GM19099 (cell line): ENCODE measurements around the gene PGGT1B.

Experiments
- POLR2A ChIP-seq: IDR thresholded peaks from 3 replicates; pipeline ENCODE4 v1.6.1; 2011; ENCODE audit warnings: low read depth; ENCODE audit not compliant: insufficient read length; ENCODE audit errors: extremely low read depth

PGGT1B gene

DNA sequence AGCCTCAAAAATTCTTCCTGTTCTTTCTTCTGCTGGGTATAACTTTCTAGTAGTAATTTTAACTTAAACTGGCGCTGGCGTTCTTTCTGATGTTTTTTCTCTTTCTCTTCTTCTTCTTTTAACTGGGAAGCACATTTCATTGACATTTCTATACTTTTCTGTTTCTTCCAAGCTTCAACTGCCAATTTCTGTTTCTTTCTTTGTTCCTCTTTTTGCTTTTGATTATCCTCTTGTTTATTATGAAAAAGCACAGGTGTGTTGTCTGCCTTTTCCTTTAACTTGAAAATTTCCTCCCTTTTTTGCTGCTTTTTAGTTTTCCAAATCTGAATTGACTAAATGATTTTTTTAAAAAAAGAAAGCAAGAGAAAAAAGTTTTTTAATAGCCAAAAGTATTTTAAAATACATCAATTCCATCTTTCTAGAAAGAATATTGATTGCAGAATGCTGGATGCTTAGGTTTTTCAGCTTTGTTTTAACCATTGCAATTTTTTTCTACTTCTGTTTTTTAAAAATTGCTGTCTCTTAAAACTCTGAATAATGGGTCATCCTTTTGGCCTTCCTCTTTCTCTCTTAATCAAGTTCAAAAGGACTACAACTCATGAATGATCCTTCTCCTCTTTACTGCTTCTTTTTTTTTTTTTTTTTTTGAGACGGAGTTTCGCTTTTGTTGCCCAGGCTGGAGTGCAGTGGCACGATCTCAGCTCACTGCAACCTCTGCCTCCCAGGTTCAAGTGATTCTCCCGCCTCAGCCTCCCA, 8.8 kb upstream of the PGGT1B start:
- TF ChIP-seq POLR2A, result no peak

- no peak for TF ChIP-seq POLR2A
Observed at GRCh38 chr5:115267617-115268016, 4.9 kb upstream of the PGGT1B start.

- TF ChIP-seq POLR2A, result no peak
Observed at GRCh38 chr5:115265220-115265619, 2.5 kb upstream of the PGGT1B start.

DNA sequence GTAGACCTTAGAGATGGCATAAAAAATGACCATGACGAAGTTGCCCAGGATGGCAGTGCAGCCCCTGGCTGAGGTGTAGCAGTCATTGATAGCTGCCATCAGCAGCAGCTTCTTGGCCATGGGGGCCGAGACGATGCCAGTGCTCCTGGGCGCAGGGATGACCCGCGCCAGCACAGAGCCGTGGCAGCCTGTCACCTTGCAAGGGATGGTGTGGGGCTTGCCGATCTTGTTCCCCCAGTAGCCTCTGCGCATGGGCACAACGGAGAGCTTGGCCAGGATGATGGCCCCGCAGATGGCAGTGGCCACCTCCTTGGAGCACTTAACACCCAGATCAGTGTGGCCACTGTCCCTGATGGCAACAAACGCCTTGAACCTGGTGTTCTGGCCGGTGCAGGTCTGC, 2.1 kb upstream of the PGGT1B start:
- TF ChIP-seq POLR2A, result no peak

- TF ChIP-seq POLR2A, result no peak
Observed at GRCh38 chr5:115263078-115263380, 352 bp upstream of the PGGT1B start.

DNA sequence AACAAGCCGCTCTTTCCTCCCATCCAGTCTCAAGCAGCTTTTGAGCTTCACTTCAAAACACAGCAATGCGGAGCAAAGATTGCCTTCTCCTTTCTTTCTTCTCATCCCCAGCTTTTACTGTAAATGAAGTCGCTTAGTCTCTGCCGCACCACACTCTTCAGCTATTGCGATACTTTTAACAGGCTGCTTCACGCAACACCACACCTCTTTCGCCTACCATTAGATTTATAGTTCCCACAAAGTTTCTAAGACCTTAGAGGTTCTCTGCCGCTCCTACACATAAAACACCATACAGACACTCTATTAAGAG, 711 bp downstream of the PGGT1B start:
- no peak for TF ChIP-seq POLR2A

GRCh38 chr5:115260248-115260647, 2.4 kb downstream of the PGGT1B start:
- no peak for TF ChIP-seq POLR2A

DNA sequence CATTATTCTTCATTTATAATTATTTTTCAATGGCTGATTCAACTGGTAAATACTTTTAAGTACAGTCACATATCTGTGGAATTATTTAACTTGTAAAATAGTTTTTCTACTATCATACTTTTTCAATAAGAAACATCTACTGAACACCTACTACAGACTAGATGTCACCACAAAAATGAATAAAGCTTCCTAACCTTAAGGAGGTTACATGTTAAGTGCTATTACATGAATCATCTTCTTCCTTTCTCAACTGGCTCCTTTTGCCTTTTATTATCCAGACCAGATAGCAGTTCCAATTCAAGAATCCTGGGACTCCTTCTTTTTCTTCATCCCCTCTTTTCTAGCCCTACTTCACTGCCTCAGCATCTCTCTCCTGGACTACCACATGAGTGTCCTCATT, 4.7 kb downstream of the PGGT1B start:
- no peak for TF ChIP-seq POLR2A

- TF ChIP-seq POLR2A, result no peak
Observed at GRCh38 chr5:115246361-115246991, 16.2 kb downstream of the PGGT1B start.

DNA sequence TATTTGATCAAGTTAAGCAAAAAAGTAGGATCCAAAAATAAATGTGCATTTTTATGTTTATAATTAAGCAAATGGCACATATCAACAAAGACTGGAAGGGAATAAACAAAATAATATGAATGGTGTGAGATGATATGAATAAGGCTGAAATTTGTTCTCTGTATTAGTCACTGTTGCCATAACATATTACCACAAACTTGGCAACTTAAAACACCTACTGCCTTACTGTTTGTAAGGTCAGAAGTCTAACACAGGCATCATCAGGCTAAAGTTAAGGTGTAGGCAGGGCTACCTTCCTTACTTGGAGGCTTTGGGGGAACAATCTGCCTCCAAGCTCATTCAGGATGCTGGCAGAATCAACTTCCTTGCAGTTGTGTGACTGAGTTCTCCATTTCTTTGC, 19.3 kb downstream of the PGGT1B start:
- TF ChIP-seq POLR2A, result no peak

GRCh38 chr5:115241881-115242642, 20.6 kb downstream of the PGGT1B start:
- no peak for TF ChIP-seq POLR2A

- no peak for TF ChIP-seq POLR2A
Observed at GRCh38 chr5:115237066-115237465, 25.6 kb downstream of the PGGT1B start.

- no peak for TF ChIP-seq POLR2A
Observed at GRCh38 chr5:115236599-115236998, 26.1 kb downstream of the PGGT1B start.

- no peak for TF ChIP-seq POLR2A
Observed at GRCh38 chr5:115231598-115231997, 31.1 kb downstream of the PGGT1B start.

DNA sequence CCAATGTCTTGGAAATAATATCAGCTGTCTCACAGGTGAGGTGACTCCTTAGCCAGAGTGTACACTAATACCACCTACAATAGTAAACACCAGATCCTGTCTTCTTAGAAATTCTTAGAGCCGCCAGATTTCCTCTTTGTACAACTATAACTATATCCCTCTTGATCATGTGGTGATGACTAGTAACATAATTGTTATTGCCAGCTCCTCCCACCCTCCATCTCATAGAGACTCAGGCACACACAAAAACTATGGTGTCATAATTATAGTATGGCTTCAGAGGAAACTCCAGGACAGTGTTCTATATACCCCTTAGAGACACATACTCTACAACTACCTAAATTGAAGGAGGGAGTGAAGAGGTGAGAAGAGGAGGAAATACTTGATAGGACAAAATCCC, 33.1 kb downstream of the PGGT1B start:
- no peak for TF ChIP-seq POLR2A

DNA sequence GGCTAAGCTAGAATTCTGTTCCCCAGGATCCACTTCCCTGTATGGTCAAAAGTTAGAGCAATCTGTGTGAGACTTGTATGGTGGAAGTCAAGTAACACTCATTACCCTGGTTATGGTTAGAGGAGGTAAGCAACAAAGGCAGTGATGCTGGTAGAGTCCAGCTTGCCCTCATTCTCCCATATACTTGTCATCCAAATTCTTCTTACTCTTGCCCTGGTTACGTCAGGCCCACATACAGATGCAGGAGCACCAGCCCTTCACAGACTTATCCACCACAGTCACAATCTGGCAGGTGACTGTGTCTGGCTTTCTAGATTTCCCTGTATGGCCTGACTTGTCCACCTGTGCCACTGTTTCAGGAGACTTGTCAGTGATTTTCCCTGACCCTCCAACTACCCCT, 35.4 kb downstream of the PGGT1B start:
- no peak for TF ChIP-seq POLR2A
